Mucosa of stomach (tissue), 1 donor: ENCODE data around the gene CELF4.

Experiments
- H3K27me3 ChIP-seq: one replicate; pipeline ENCODE4 v1.7.0; 2013; ENCODE audit warnings: mild to moderate bottlenecking, low read length; ENCODE audit not compliant: control insufficient read depth, insufficient read depth
- H3K36me3 ChIP-seq: one replicate; pipeline ENCODE4 v1.7.0; 2013; ENCODE audit warnings: low read length; ENCODE audit not compliant: control insufficient read depth, insufficient read depth
- H3K4me1 ChIP-seq: one replicate; pipeline ENCODE4 v1.7.0; 2013; ENCODE audit warnings: mild to moderate bottlenecking, low read length; ENCODE audit not compliant: control insufficient read depth, insufficient read depth
- H3K4me3 ChIP-seq: one replicate; pipeline ENCODE4 v1.7.0; 2013; ENCODE audit warnings: low read length
- H3K9ac ChIP-seq: one replicate; pipeline ENCODE4 v1.7.0; 2013; ENCODE audit warnings: mild to moderate bottlenecking, low read length, moderate library complexity
- H3K9me3 ChIP-seq: one replicate; pipeline ENCODE4 v1.7.0; 2013; ENCODE audit warnings: mild to moderate bottlenecking, low read length, moderate library complexity; ENCODE audit not compliant: control insufficient read depth
- donor health status: Pancreatic carcinoma.

The CELF4 gene

DNA sequence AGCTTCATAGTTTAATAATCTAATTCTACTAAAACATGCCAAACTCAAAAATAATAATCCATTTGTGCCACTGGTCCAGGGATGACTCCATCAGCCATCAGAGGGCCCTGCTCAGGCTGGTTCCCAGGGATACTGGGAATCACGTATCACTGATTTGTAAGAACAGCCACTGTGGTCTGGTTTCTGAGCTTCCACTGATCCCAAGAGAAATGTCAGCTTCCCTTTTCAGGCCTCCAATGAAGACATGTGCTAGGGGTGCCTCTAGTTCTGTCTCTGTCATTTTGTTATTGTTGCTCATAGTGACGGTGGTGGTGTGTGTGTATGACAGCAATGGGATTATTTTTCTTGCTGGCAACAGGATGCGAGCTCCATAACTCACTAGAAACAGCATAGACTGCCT, 83.2 kb downstream of the CELF4 start:
- no peaks in the 10 kb centered on the region for H3K4me1 ChIP-seq
- H3K9ac ChIP-seq = no peak overlapping the region
- H3K27me3 ChIP-seq = peaks cover 20% of the 10 kb centered on the region
- no peak overlapping the region for H3K4me3 ChIP-seq
- no peaks in the 10 kb centered on the region for H3K36me3 ChIP-seq
- H3K9me3 ChIP-seq = no peaks in the 10 kb centered on the region

GRCh38 chr18:37482002-37482401, 83.6 kb downstream of the CELF4 start:
- H3K9me3 ChIP-seq = no peaks in the 10 kb centered on the region
- no peak overlapping the region for H3K4me3 ChIP-seq
- no peak overlapping the region for H3K9ac ChIP-seq
- no peaks in the 10 kb centered on the region for H3K36me3 ChIP-seq
- peaks cover 15% of the 10 kb centered on the region for H3K27me3 ChIP-seq
- H3K4me1 ChIP-seq = no peaks in the 10 kb centered on the region

GRCh38 chr18:37481491-37481890, 84.1 kb downstream of the CELF4 start:
- Histone ChIP-seq H3K4me1 (no peaks in the 10 kb centered on the region), H3K9me3 (no peaks in the 10 kb centered on the region), H3K9ac (no peak overlapping the region), H3K36me3 (no peaks in the 10 kb centered on the region), H3K4me3 (no peak overlapping the region), H3K27me3 (peaks cover 10% of the 10 kb centered on the region)

GRCh38 chr18:37481072-37481471, 84.5 kb downstream of the CELF4 start:
- H3K27me3 ChIP-seq = peaks cover 6% of the 10 kb centered on the region
- H3K4me1 ChIP-seq = no peaks in the 10 kb centered on the region
- H3K9me3 ChIP-seq = no peaks in the 10 kb centered on the region
- H3K4me3 ChIP-seq = no peak overlapping the region
- no peaks in the 10 kb centered on the region for H3K36me3 ChIP-seq
- H3K9ac ChIP-seq = no peak overlapping the region

GRCh38 chr18:37476611-37477295, 88.8 kb downstream of the CELF4 start:
- Histone ChIP-seq H3K9me3 (no peaks in the 10 kb centered on the region), H3K4me3 (no peak overlapping the region), H3K9ac (no peak overlapping the region), H3K27me3 (peaks cover 2% of the 10 kb centered on the region), H3K36me3 (no peaks in the 10 kb centered on the region), H3K4me1 (no peaks in the 10 kb centered on the region)

DNA sequence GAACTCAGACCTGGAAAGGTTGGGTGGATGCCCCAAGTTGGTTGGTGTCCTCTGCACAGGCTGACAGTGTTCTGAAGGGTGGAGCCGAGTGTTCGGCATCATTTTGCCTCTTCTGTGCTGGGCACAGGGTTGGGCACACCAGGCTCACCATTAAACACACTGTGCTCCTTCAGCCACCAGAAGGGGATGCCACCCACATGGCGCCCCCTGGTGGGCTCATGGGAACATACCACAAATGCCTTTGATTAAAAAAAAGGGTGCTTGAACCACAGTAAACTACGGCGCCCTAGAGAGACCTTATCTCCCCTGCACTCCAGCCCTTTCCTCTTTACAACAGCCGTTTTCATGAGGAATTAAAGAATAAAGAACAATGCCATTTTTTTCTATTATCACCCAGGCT, 89.4 kb downstream of the CELF4 start:
- H3K4me3 ChIP-seq = no peak overlapping the region
- peaks cover 2% of the 10 kb centered on the region for H3K27me3 ChIP-seq
- H3K4me1 ChIP-seq = no peaks in the 10 kb centered on the region
- no peaks in the 10 kb centered on the region for H3K9me3 ChIP-seq
- no peak overlapping the region for H3K9ac ChIP-seq
- no peaks in the 10 kb centered on the region for H3K36me3 ChIP-seq

GRCh38 chr18:37473195-37473840, 92.3 kb downstream of the CELF4 start:
- H3K36me3 ChIP-seq = no peaks in the 10 kb centered on the region
- no peaks in the 10 kb centered on the region for H3K9me3 ChIP-seq
- H3K9ac ChIP-seq = no peak overlapping the region
- H3K4me1 ChIP-seq = no peaks in the 10 kb centered on the region
- H3K4me3 ChIP-seq = no peak overlapping the region
- H3K27me3 ChIP-seq = peaks cover 2% of the 10 kb centered on the region

GRCh38 chr18:37471637-37472036, 94.0 kb downstream of the CELF4 start:
- no peak overlapping the region for H3K4me3 ChIP-seq
- H3K4me1 ChIP-seq = no peaks in the 10 kb centered on the region
- H3K9me3 ChIP-seq = no peaks in the 10 kb centered on the region
- no peaks in the 10 kb centered on the region for H3K36me3 ChIP-seq
- H3K9ac ChIP-seq = no peak overlapping the region
- peaks cover 2% of the 10 kb centered on the region for H3K27me3 ChIP-seq

DNA sequence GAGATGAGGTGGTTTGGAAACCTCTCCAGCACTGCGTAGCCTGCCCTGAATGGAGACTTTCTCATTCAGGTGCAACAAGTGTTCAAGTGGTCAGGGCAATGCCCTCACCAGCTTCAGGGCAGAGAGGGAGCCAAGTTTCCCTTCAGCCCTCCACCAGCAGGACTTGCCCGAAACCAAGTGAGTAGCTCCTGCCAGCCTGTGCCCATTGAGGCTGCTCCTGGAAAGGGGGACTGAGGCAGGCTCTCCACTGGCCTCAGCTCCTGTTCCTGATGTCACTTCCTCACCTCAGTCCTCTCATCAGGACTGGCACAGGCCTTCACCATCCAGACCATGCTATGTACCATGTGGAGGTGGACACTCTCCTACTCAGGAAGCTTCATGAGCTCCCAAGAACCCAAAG, 94.6 kb downstream of the CELF4 start:
- Histone ChIP-seq H3K36me3 (no peaks in the 10 kb centered on the region), H3K27me3 (peaks cover 2% of the 10 kb centered on the region), H3K9me3 (no peaks in the 10 kb centered on the region), H3K4me3 (no peak overlapping the region), H3K9ac (no peak overlapping the region), H3K4me1 (no peaks in the 10 kb centered on the region)

GRCh38 chr18:37467002-37467662, 98.5 kb downstream of the CELF4 start:
- Histone ChIP-seq H3K4me1 (no peaks in the 10 kb centered on the region), H3K9ac (no peak overlapping the region), H3K36me3 (no peaks in the 10 kb centered on the region), H3K9me3 (no peaks in the 10 kb centered on the region), H3K27me3 (no peaks in the 10 kb centered on the region), H3K4me3 (no peak overlapping the region)

- Histone ChIP-seq H3K27me3 (no peaks in the 10 kb centered on the region), H3K4me1 (no peaks in the 10 kb centered on the region), H3K4me3 (no peak overlapping the region), H3K36me3 (no peaks in the 10 kb centered on the region), H3K9me3 (no peaks in the 10 kb centered on the region), H3K9ac (no peak overlapping the region)
Measured at GRCh38 chr18:37465958-37466357, 99.6 kb downstream of the CELF4 start.

GRCh38 chr18:37464257-37464656, 101.3 kb downstream of the CELF4 start:
- no peaks in the 10 kb centered on the region for H3K36me3 ChIP-seq
- H3K9me3 ChIP-seq = no peaks in the 10 kb centered on the region
- H3K4me3 ChIP-seq = no peak overlapping the region
- H3K9ac ChIP-seq = no peak overlapping the region
- H3K4me1 ChIP-seq = no peaks in the 10 kb centered on the region
- H3K27me3 ChIP-seq = no peaks in the 10 kb centered on the region
